ENCODE data around the gene GAB4. TPM values are rescaled to one million over a fixed set of nuclear protein-coding genes. Genes with fewer than 3 reads are reported as not detected.
A peak's percentile ranks its signal among the peaks of the same experiment; 100 is the strongest.
"Not testable (repeated sequence)": the region's sequence is repeated elsewhere in the genome, so short reads cannot be mapped to it uniquely, and the experiment has no call there.

GAB4 gene
- total RNA-seq, 1 donor from 2014 or later = not detected

DNA sequence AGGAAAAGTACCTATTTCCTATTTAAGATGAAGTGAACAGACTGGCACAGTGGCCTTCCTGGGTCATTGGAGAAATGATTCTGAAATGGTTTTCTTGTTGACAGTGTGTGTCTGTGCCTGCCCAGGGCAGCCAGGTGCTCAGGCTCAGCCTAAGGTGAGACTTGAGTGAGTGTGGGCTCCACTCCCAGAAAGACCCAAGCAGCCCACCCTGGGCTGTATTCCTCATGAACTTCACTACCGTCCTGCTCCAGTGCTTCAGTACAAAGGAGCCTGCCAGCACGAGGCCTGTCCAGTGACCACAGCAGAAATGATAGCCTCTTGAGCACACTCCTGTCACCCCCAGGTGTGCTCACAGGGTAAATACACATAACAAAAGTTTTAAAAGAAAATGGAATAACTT lies 49.5 kb downstream of the GAB4 start:
- DNase-seq (ENCODE audit: low read depth) = no peak

GRCh38 chr22:16957781-16958180 lies 50.2 kb downstream of the GAB4 start:
- no peak for DNase-seq (ENCODE audit: low read depth)

DNA sequence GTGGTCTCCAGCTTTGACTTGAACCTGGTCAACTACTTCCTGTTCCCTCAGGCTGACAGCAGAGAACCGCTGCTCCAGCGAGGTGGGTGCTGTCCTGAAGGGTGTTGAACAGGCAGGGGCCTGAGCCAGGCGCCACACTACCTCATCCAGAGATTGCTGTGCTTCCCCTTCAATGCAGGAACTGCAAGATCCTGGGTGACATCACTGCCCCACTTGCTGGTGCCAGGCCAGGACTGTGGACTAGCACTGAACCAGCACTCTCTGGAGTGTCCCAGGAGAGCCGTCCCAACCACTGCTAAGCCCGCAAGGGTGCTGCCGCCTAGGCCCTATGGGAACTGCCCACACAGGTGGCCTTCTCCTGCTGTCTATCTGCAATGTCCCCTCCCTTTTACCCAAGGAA lies 51.7 kb downstream of the GAB4 start:
- DNase-seq (ENCODE audit: low read depth) = no peak

GRCh38 chr22:16955678-16956210 lies 52.3 kb downstream of the GAB4 start:
- no peak for DNase-seq (ENCODE audit: low read depth)

- no peak for DNase-seq (ENCODE audit: low read depth)
Observed at GRCh38 chr22:16955081-16955480, 52.9 kb downstream of the GAB4 start.

GRCh38 chr22:16954060-16954403 lies 54.0 kb downstream of the GAB4 start:
- DNase-seq (ENCODE audit: low read depth) = no peak

GRCh38 chr22:16953206-16954059 lies 54.6 kb downstream of the GAB4 start:
- no peak for DNase-seq (ENCODE audit: low read depth)

GRCh38 chr22:16949561-16949960 lies 58.5 kb downstream of the GAB4 start:
- DNase-seq (ENCODE audit: low read depth) = no peak

GRCh38 chr22:16937811-16938210 lies 70.2 kb downstream of the GAB4 start:
- DNase-seq (ENCODE audit: low read depth) = no peak

DNA sequence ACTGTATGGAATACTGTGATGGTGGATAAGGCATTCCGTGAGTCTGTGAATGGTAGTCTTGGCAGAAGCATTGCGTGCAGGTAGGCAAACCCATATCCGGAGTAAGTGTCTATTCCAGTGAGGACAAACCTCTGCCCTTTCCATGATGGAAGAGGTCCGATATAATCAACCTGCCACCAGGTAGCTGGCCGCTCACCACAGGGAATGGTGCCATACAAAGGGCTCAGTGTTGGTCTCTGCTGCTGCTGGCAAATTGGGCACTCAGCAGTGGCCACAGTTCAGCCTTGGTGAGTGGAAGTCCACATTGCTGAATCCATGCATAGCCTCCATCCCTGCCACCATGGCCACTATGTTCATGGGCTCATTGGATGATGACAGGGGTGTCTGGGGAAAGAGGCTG lies 70.8 kb downstream of the GAB4 start:
- not testable (repeated sequence) for DNase-seq (ENCODE audit: low read depth)

DNA sequence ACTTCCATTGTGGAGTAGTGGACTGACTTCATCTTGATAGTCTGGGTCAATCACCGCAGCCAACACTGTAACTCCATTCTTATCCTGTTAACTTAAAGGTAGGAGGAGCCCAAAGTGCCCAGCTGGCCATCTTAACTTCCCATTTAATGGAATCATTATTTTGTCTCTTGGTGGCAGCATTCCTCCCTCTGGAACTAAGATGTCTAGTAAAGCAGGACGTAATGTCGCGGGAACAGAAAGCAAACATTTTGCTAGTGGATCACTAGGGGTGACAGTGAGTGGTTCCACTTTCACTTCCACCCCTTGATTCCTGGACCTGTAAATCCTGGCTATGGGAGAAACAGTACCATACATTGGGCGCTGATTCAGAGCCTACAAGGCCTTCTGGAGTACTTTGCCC lies 71.4 kb downstream of the GAB4 start:
- DNase-seq (ENCODE audit: low read depth) = no peak

DNA sequence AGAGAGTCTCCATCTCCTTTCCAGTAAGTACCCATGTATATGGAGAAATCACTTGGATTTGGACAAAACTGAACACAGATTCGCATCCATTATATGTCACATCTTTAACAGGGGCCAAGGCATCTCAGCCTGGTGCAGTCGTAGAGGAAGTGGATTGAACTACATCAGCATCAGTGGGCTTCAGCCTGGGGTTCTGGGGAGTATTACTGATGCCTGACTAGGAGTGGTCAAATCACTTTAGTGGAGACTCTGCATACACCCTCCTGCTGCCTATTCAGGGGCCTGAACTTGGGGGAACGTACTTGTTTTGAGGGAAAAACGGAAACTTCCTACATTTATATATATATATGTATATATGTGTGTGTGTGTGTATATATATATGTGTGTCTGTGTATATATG lies 72.8 kb downstream of the GAB4 start:
- no peak for DNase-seq (ENCODE audit: low read depth)

DNA sequence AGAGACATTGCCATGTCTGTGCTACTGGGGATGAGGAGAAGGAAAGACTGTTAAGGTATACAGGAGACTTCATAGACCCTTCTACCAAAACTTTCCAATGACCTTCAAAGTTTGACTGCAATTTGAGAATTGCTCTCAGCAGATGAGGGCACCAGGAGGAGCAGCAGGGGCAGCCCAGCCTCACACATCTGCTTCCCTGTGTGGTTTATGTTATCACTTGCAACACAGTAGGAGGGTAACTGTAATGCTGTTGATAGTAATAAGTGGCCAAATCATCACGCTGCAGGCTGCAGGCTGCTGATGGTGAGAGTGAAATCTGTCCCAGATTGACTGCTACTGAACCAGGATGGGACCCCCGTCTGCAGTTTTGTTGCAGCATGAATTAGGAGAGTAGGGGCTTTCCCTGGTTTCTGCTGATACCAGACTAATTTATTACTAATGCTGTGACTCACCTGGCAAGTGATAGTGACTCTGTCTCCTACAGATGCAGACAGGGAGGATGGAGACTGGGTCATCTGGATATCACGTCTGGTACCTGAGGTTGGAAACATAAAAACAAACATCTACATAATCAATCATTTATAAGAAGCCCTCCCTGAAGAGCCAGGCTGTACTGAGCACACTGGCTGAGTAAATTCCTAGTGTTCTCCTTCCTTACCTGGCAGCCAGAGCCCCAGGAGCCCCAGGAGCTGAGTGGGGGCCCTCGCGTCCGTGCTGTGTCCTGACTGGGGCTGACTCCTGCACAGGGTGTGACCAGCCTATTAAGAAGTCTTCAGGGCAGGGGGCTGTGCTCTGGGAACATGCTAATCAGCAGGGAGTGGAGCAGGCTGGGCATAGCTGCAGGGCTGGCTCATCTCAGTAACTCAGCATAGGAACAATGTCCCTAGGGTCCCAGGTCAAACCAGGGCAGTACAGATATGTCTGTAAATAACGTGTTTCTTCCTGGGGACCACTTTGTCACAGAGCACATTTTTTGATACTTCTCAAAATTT lies 74.4 kb downstream of the GAB4 start:
- DNase-seq (ENCODE audit: low read depth) = no peak

DNA sequence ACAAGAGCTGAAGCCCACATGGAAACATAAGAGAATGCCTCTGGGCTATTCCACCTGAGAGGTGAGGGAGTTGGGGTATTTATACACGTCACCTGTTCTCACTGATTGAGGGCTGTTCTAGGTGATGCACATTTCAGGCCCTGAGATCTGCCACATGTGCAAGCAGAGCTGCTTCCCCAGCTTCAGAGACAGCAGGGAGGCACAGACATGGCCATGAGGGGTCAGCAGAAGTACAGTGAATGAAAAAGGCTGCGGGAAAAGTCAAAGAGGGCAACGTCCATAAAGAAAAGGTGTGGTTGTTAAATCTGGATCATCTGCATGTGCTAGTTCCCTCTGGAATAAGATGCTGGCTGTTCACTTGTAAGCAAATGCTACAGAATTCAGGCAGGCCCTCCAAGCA lies 75.4 kb downstream of the GAB4 start:
- no peak for DNase-seq (ENCODE audit: low read depth)

GRCh38 chr22:16925407-16925966 lies 82.5 kb downstream of the GAB4 start:
- DNase-seq (ENCODE audit: low read depth) = no peak

- no peak for DNase-seq (ENCODE audit: low read depth)
Observed at GRCh38 chr22:16922706-16923105, 85.3 kb downstream of the GAB4 start.

DNA sequence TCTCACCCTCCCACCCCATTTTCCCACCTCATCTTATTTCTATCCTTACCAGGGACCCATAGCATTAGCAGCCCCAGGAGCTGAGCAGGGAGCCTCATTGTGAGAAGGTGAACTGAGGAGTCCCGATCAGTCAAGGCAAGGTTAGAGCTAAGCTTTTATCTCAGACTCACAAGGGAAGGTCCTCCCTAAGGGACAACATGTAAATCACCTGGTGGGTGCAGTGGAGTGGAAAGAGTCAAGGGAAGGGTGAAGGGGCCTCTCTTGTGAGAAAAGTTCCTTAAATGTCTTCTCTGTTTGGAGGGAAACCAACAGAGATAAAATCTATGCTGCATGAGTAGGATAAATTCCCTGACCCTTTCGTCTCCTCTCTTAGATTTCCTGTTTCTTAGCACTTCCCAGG lies 85.9 kb downstream of the GAB4 start:
- no peak for DNase-seq (ENCODE audit: low read depth)

- DNase-seq (ENCODE audit: low read depth) = peak; percentile 38
Observed at GRCh38 chr22:16917144-16918003, 90.6 kb downstream of the GAB4 start.

GRCh38 chr22:16915701-16916100 lies 92.3 kb downstream of the GAB4 start:
- DNase-seq (ENCODE audit: low read depth) = peak; percentile 55

- DNase-seq (ENCODE audit: low read depth) = not testable (repeated sequence)
Observed at GRCh38 chr22:16914911-16915310, 93.1 kb downstream of the GAB4 start.

- DNase-seq (ENCODE audit: low read depth) = no peak
Observed at GRCh38 chr22:16914006-16914405, 94.0 kb downstream of the GAB4 start.
